Anterior cingulate cortex (tissue), 58 donors: Measurements from ENCODE around the gene TRPM3.

Experiments used
- DNase-seq, 58 donors: peaks; one replicate each; lab custom pipeline; 2025; lab: John Stamatoyannopoulos, UW

Gene TRPM3

DNA sequence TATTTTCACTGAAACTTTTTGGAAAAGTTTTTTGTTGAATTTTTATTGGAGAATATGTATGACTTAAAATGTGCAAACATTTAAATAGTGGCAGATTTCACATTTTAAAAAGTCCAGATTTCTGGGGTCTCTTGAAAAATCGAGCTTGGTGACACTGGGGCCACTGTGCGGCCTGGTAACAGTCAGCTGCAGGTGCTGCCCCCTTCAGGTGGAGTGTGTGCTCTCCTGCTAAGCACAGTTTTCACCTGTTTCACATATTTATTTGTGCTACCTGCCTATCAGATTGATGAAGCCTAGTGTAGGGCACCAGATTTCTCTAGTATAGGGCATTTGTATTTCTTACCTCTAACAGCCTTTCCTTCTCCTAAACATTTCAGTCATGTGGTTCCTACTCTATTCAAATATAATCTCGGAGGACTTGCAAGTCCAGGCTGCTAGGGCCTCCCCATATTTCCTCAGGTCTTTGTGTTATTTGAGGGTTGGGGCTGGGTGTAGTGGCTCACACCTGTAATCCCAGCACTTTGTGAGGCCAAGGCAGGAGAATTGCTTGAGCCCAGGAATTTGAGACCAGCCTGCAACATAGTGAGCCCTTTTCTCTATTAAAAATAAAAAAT lies 611.2 kb downstream of the TRPM3 start:
- peak in 1 of 58 donors; percentile 3 for DNase-seq

DNA sequence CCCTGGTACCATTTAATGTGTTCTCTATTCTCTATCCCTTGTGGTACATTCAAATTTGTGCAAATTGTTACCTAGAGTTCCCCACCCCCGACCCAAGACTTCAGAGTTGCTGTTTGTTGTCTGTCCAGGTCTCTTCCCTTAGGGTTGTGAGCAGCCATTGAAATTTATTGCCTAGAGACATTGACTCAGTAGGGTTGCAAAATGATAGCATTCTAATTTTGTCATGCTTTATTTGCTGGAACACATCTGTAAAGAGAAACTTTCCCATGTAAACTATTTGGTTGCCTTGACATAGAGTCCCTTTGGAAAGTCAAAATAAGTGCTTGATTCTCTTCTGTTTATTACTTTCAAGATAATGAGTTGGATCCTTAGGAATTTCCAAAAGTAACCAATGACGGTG lies 615.3 kb downstream of the TRPM3 start:
- no peak for DNase-seq

DNA sequence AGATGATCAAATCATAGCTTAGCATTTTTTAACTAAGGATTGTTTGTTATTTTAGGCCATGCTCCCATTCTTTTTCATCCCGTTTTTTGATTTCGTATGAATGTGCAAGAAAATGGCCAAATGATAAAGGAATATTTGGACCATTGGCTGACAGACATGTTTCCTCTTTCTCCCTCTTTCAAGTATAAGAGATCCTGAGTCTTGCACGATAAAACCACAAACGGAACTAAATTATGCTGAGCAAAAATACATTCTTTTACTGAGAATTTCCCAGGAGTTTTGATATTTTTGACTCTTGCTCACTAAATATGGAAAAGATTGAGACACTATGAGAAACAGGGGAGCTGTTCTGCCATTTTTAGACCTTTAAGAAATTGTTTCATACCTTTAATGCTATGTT lies 616.6 kb downstream of the TRPM3 start:
- no peak for DNase-seq

DNA sequence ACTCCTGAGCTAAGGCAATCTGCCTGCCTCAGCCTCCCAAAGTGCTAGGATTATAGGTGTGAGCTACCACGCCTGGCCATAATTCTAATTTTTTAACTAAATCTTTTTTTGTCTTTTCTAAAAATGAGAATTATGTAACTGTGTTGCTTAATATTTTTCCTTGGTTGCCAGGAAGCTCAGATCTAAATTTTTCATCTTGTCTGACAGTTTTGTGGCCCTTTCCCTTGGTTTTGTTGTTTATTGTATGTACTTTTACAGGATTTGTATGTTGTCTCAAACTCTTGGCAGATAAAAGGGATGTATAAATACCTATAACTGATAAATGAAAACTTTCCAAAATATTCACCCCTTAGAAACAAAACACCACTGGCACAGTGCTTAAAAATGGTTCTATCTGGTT lies 618.7 kb downstream of the TRPM3 start:
- no peak for DNase-seq

DNA sequence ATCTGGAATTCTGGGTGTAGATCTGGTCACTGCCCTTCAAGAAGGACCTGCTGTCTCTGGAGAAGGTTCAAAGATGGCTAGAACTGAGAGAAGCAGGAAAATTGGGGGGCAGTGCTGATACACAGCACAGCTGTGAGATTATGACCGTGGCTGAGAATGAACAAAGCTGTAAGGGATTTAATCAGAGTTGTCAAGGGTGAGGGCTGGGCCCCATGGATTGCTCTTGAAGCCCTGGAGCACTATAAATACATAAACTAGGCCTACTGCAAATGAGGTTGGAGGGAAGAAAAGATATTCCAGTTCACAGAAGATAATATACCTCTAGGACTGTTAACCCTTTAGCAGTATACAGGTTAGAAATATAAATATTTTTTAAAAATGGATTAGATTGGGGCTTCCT lies 620.6 kb downstream of the TRPM3 start:
- no peak for DNase-seq

DNA sequence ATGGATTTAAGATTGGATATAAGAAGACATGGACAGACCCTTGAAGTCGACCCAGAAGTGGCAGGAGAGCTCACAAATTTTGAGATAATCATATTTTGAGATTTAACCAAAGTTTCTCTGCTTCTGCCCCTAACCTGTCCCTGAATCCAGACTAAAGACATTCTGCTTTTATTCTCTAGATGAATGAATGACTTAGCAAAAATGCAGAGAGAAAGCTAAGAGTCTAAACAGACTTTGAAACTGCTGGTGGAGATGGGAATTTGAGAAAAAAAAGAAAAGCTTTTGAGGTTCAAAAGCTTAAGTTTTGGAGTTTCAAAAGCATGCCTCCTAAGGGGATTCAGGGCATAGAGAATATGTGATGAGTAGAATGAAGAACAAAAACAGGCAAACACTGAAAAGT lies 621.8 kb downstream of the TRPM3 start:
- DNase-seq, result no peak

DNA sequence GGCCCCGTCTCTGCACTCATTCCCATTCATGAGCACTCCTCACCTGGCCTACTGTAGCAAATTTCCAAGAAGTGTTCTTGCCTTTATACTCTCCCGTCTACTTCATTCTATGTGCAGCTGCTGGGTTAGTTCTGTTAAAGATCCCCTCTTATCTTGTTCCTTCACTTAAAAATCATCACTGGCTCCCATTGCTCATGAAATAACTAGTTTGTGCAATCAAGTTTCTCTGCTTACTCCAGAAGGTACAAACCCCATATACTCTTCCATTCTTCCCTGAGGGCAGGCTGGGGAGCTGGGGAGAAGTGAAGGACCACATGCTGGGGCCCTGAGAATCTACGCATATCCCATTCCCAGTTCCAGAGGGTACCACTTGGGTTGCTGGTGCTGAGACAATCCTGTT lies 622.6 kb downstream of the TRPM3 start:
- DNase-seq, result no peak

DNA sequence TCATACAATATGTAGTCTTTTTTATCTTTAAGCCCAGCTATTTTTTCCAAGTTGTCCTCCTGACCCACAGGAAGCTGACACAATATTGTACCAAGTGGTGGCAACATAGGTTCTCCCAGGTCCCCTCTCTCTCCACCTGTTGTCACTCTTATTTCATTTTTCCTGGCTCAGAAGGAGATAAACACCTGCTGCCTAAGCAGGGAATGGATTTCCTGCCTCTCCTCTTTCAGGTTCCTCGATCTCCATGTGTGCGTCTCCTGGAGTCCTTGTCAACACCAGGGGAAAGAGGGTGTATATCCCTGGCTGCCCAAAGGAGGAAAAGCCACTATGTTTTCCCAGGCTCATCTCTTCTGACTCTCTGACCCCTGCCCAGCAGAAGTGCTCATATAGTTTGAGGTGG lies 625.2 kb downstream of the TRPM3 start:
- DNase-seq, result no peak

DNA sequence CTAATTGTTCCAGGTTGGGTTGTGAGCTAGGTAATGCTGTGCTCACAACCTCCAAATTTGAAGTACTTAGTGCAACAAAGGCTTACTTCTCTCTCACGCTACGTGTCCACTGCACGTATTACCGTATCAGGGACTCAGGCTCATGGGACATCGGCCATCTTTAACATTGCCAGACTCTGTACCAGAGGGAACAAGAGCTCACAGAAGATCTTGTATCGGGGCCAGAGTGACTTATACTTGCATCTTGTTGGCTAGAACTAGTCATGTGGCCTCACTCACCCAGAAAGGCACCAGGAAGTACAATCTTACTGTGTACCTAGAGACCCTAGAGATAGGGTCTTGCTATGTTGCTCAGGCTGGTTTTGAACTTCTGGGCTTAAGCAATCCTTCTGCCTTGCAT lies 625.9 kb downstream of the TRPM3 start:
- DNase-seq, result peak in 1 of 58 donors; percentile 10

DNA sequence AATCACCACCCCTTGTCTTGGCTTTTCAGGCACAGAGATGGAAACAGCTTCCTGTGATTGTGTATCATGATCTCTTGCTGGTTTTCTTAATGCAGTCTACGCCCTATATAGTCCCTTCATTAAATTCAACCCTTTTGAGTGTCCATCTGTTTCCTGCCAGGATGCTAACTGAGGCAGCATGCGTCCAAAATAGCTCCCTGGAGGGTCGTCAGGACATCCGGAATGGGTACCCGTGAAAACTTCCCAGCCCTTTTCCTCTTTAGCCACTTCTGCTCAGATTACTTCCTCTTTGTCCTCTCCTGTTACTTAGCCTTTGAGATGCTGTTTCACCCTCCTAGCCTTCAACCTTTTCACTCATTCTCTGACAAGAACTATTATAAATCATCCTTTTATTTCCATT lies 627.2 kb downstream of the TRPM3 start:
- peak in 5 of 58 donors; percentile 7 to 32 (median 18) for DNase-seq

DNA sequence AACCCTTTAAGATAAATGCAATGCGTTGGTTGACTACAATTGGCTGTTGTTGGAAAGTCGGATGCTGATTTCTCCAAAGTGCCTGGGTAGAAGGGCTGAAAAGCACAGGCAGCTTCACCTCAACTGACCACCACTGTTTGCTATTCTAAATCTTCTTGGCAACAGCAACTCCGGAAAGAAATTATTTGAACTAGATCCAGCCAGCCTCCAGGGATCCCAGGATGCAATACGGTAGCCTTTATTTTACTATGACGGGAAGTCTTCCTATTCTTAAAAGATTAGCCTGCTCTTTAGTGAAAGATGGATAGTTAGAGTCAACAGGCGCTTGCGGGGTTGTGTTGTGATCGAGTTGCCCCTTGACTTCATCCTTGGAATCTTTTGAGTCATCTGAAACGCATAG lies 628.4 kb downstream of the TRPM3 start:
- no peak for DNase-seq

DNA sequence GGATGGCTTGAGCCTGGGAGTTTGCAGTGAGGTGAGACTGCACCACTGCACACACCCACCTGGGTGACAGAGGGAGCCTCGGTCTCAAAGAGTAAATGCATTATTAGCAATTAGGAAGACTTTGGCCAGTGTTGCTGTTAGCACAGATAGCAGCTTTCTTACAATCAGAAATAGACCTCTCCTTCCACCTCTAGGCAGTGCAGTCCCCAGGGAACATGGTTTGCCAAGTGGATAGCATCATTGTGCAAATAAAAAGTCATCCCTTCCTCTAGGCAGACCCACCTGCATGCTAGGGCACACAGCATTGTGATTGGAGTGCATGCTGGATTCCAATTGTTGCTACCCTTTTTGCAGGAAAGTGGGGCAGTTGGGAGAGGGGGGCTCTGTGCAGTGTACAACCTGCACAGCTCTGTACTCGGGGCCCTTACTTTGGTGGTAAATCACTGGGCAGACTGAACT lies 629.1 kb downstream of the TRPM3 start:
- no peak for DNase-seq

DNA sequence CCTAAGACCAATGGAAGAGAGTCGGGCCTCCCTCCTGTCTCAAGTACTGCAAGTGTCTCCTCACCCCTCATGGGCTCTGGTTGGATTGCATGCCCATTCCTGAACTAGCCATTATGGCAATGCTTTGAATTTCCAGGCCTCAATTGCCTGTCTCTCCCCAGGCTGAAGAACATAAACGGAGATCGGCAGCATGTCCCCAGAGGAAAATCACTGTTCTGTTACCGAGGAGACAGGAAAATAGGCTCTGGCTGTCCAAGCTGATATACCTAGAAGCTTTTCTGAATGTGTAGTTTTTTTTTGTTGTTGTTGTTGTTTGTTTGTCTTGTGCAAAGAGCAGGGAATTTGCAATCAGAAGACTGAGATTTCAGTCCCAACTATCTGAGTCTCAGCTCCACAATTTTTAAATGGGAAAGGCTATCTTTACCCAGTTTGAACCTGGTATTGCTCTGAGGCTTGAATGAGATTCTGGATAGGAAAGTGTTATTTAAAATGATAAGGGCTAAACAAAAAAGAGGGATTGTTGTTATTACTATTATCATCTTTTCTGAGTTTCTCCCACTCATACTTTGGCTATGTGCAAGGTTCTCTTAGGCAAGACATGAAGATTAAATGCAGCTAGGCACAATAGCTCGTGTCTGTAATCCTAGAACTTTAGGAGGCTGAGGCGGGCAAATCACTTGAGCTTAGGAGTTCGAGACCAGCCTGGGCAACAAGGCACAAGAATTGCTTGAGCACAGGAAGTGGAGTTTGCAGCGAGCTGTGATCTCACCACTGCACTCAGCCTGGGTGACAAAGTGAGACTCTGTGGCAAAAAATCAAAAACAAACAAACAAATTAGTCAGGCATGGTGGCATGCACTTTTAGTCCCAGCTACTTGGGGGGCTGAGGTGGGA lies 629.7 kb downstream of the TRPM3 start:
- no peak for DNase-seq

DNA sequence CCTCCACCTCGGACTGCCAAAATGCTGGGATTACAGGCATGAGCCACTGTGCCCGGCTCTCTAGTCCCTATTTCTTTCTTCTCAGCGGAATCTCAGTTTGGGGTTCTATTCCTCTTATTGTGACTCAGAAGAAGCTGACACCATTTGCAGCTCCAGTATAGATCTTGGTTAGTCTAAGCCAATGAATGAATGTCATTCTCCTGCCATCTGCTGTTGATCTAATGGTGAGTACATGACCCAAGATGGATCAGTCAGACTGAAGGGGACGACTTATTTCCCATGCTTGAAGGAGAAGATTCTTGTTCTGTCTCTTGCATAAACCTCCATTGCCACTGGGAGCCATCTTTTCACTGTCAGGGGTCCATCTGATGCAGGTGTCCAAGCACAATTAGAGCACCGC lies 630.9 kb downstream of the TRPM3 start:
- DNase-seq, result no peak

DNA sequence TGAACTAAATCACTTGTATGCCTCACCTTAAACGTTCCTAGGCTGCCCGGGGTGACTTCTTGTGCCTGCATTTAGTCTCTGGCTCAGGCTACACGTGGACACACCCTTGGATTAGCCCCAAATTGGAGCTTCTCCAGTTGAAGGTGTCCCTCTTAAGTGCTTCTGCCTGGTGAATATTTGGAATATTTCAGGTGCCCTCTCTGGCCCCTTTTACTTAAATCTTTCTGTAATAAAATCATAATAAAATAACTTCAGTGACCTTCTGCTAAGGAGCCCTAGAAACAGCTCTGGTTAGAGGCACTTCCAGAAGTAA lies 632.7 kb downstream of the TRPM3 start:
- DNase-seq, result no peak

DNA sequence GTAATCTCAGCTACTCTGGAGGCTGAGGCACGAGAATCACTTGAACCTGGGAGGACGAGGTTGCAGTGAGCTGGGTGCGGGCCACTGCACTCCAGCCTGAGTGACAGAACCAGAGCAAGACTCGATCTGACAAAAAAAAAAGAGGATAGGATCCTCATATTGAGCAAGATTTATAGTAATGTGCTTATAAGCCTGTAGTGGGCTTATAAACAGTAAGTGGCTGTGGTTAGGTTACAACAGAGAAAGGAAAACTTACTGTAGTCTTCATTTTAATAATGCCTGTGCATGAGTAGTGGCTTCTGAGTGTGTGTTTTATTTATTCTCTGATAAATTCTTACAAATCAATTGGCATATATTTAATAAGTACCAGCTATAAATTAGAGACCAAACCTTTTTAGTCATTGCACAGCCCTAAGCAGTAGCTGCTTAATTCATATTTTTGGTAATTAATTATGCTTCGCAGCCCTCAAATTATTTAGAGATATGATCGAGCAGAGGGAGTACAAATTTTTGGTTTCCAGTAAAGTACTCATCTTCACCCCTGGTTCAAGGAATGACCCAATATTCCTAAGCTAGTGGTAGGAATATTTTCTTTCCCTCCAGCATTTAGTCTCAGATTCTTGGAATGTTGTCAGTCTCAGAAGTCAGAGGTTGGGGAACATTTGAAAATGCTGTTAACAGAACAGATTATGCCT lies 633.2 kb downstream of the TRPM3 start:
- no peak for DNase-seq

DNA sequence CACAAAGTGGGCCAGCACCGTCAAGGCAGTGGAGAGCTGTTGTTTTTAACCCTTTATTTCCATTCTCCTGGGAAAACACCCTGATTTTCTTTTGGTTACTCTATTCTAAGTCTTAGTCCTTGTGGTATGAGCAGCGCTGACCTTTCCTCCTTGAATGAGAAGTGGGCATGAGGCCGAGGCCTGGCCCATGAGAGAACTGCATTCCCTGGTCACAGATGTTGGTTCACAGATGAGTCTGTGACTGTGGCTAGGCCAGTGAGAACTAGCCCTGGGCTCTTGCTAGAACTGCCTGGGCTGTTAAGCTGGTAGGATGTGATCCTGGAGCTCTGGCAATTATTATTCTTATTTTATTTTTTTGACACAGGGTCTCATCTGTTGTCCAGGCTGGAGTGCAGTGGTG lies 635.3 kb downstream of the TRPM3 start:
- no peak for DNase-seq

DNA sequence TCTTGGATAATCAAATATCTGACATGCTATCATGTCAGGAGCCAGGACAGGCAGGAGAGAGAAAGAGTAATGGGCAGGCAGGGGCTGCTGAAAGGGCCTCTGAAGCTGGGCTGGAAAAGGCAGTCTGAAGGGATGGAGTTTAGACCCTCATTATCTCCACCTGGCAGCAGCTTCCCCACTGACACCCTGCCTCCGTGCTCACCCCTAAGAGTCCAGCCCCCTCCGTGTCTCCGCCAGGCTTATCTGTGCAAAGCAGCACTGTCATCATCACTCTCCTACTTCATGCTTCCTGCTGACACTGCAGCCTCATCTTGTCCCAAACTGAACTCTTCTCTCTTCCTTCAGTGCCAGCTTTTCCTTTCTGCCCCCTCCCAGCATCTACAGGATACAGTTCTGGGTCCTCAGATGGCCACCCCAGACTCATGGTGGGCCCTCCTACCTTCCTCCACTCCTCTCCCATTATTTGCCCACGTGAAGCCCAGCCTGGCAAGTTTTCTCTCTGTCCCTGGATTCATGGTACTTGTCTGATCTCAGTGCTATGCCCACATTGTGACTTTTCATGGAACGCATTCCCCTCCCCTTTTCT lies 636.1 kb downstream of the TRPM3 start:
- peak in 2 of 58 donors; percentile 7 to 9 for DNase-seq

DNA sequence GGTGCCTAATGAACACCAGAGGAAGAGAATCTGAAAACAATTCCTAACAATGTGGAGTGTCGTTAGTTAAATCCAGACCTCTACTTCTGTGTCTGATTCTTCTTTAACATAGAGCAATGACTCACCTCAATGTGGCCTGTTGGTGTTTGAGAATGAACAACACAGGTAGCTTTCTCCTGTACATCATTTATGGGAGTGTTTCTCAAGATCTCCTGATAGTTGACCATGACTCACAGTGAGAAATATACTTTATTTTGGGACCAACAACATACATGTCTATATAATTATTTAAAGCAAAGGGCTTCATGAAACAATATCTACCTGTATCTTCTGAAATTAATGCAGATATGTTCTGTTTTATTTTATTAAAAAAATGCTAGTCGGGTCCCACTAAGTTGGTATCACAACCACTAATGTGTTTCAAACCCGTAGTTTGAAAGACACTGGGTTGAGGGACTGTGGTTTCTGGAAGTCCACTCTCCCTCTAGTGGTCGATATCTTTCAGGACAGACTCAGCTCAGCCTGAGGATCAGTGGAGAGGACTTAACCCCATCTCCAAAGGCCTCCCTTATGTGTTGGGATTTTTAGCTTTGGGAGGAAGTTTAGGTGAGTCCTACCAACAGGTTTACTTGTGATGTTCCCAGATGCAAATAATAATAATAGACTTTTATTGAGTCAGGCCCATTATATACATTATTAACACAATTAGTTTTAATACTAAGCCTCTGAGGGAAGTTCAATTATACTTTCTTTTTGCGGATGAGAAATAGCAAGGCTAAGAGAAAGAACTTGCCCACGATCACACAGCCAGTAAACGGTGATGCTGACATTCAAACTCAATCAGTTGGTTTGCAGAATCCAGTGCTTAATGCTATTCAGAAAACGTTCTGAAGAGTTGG lies 636.9 kb downstream of the TRPM3 start:
- peak in 12 of 58 donors; percentile 7 to 77 (median 31) for DNase-seq

DNA sequence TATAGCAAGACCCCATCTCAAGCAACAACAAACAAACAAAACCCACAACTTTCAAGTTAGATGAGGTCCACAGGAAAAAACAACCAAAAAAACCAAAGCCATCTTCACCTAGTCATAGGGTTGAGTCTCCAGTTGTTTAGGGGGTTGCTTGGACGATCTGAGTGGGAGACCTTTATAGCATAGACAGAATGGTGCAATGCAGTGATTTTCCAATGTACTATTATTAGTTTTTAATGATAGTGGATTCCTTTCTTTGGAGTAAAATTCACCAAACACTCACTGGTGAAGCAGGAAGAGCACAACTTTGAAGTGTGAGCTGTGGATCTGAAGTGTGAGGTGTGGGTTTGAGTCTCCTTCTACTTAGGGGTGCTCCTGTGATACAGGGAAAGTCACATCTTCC lies 640.0 kb downstream of the TRPM3 start:
- no peak for DNase-seq
